OCI-LY1 (cell line): ENCODE results near the gene FAM229B.

ENCODE experiments used
- H2AFZ ChIP-seq: fragments of 200-600 bp; sonication (generic), shearing (Covaris generic); 2 replicates; pipeline ENCODE4 v1.6.0; 2014; ENCODE audit warnings: antibody characterized with exemption, mild to moderate bottlenecking, low read length
- H3F3A ChIP-seq: fragments of 200-600 bp; sonication (generic), shearing (Covaris generic); 2 replicates; pipeline ENCODE4 v1.6.0; 2014; ENCODE audit warnings: mild to moderate bottlenecking, antibody characterized with exemption, low read length, moderate library complexity; ENCODE audit not compliant: insufficient read depth
- H3K27ac ChIP-seq: fragments of 200-600 bp; sonication (generic); 2 replicates; pipeline ENCODE4 v1.5.1; 2014; ENCODE audit warnings: low read length, mixed run types, mild to moderate bottlenecking, low read depth; ENCODE audit not compliant: poor library complexity, severe bottlenecking
- H3K27me3 ChIP-seq: fragments of 200-600 bp; sonication (generic); 2 replicates; pipeline ENCODE4 v1.6.0; 2014; ENCODE audit warnings: antibody characterized with exemption, mild to moderate bottlenecking, low read length, moderate library complexity; ENCODE audit not compliant: insufficient read depth
- H3K36me3 ChIP-seq: fragments of 200-600 bp; sonication (generic); 2 replicates; pipeline ENCODE4 v1.6.1; 2014; ENCODE audit warnings: mild to moderate bottlenecking, antibody characterized with exemption, low read length, moderate library complexity, mixed read lengths; ENCODE audit not compliant: insufficient read depth
- H3K4me1 ChIP-seq: fragments of 200-600 bp; sonication (generic); 2 replicates; pipeline ENCODE4 v1.5.1; 2014; ENCODE audit warnings: mild to moderate bottlenecking, low read length, moderate library complexity; ENCODE audit not compliant: insufficient read depth, severe bottlenecking
- H3K4me2 ChIP-seq: fragments of 200-600 bp; sonication (generic), shearing (Covaris generic); 2 replicates; pipeline ENCODE4 v1.6.1; 2014; ENCODE audit warnings: low read length
- H3K4me3 ChIP-seq: fragments of 200-600 bp; sonication (generic); 2 replicates; pipeline ENCODE4 v1.5.1; 2014; ENCODE audit warnings: low read length, low read depth, mild to moderate bottlenecking, mixed read lengths; ENCODE audit not compliant: poor library complexity, severe bottlenecking
- H3K79me2 ChIP-seq: fragments of 200-600 bp; shearing (Covaris generic); 2 replicates; pipeline ENCODE4 v1.6.1; 2016; ENCODE audit warnings: mixed run types, low read length, mixed read lengths; ENCODE audit not compliant: insufficient read depth
- H3K9ac ChIP-seq: fragments of 200-600 bp; sonication (generic), shearing (Covaris generic); 2 replicates; pipeline ENCODE4 v1.6.1; 2014; ENCODE audit warnings: mild to moderate bottlenecking, low read length, mixed read lengths
- H3K9me2 ChIP-seq: fragments of 200-600 bp; sonication (generic), shearing (Covaris generic); 2 replicates; pipeline ENCODE4 v1.6.1; 2014; ENCODE audit warnings: low read depth, mild to moderate bottlenecking, low read length, mixed read lengths
- H3K9me3 ChIP-seq: fragments of 200-600 bp; shearing (Covaris generic); 2 replicates; pipeline ENCODE4 v1.6.1; 2014; ENCODE audit warnings: low read length, mixed read lengths
- H4K20me1 ChIP-seq: fragments of 200-600 bp; sonication (generic), shearing (Covaris generic); 2 replicates; pipeline ENCODE4 v1.6.0; 2016; ENCODE audit warnings: mild to moderate bottlenecking, low read length; ENCODE audit not compliant: insufficient read depth
- EZH2 ChIP-seq: fragments of 200-600 bp; sonication (generic), shearing (Covaris generic); IDR thresholded peaks from 2 replicates; pipeline ENCODE4 v1.8.0; 2017; ENCODE audit warnings: borderline replicate concordance, mixed run types, mild to moderate bottlenecking, antibody characterized with exemption, low read length, moderate library complexity, mixed read lengths
- TF ChIP-seq, protein P1 (sequence below): fragments of 200-600 bp; sonication (generic), shearing (Covaris generic); IDR thresholded peaks from 2 replicates; pipeline ENCODE4 v1.5.1; 2017; ENCODE audit warnings: mild to moderate bottlenecking, antibody characterized with exemption, low read length, moderate library complexity, mixed read lengths

Gene FAM229B

DNA sequence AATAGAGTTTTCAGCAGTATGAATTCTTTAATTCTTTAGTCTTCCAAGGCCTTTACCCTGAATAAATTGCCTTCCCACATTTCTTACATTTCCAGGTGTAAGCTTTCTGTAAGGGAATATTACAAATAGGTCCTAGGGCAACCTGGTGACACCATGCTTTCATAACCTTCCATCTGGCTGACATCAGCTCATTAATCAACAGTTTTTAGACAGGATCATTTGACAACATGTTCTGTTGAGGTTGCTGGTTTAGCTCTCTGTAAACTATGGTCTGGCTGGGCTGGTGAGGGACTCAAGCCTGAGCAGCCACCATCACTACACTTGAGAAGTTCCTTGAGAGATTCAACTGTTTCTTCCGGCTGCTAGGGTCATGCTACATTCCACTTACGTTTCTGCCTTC lies 19.2 kb downstream of the FAM229B start:
- H3K4me2 ChIP-seq: no peak overlapping the region
- H4K20me1 ChIP-seq: no peaks in the 10 kb centered on the region
- H3F3A ChIP-seq: no peaks in the 10 kb centered on the region
- no peaks in the 10 kb centered on the region for H3K27me3 ChIP-seq
- H3K9ac ChIP-seq: no peak overlapping the region
- H3K4me1 ChIP-seq: no peaks in the 10 kb centered on the region
- no peaks in the 10 kb centered on the region for H3K9me3 ChIP-seq
- no peaks in the 10 kb centered on the region for H3K36me3 ChIP-seq
- no peaks in the 10 kb centered on the region for H3K79me2 ChIP-seq
- H3K4me3 ChIP-seq: no peak overlapping the region
- no peaks in the 10 kb centered on the region for H3K9me2 ChIP-seq
- no peak overlapping the region for H3K27ac ChIP-seq
- no peak overlapping the region for H2AFZ ChIP-seq
- no peak for TF ChIP-seq EZH2
- TF ChIP-seq, protein P1, sequence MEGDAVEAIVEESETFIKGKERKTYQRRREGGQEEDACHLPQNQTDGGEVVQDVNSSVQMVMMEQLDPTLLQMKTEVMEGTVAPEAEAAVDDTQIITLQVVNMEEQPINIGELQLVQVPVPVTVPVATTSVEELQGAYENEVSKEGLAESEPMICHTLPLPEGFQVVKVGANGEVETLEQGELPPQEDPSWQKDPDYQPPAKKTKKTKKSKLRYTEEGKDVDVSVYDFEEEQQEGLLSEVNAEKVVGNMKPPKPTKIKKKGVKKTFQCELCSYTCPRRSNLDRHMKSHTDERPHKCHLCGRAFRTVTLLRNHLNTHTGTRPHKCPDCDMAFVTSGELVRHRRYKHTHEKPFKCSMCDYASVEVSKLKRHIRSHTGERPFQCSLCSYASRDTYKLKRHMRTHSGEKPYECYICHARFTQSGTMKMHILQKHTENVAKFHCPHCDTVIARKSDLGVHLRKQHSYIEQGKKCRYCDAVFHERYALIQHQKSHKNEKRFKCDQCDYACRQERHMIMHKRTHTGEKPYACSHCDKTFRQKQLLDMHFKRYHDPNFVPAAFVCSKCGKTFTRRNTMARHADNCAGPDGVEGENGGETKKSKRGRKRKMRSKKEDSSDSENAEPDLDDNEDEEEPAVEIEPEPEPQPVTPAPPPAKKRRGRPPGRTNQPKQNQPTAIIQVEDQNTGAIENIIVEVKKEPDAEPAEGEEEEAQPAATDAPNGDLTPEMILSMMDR: no peak

- no peaks in the 10 kb centered on the region for H3K36me3 ChIP-seq
- no peaks in the 10 kb centered on the region for H3K79me2 ChIP-seq
- H3K27me3 ChIP-seq: no peaks in the 10 kb centered on the region
- H3K4me3 ChIP-seq: no peak overlapping the region
- TF ChIP-seq, protein P1: no peak
- no peak for TF ChIP-seq EZH2
- no peaks in the 10 kb centered on the region for H3K9me2 ChIP-seq
- no peaks in the 10 kb centered on the region for H3K4me1 ChIP-seq
- no peaks in the 10 kb centered on the region for H4K20me1 ChIP-seq
- H3K9me3 ChIP-seq: no peaks in the 10 kb centered on the region
- H3K4me2 ChIP-seq: no peak overlapping the region
- H3F3A ChIP-seq: no peaks in the 10 kb centered on the region
- H2AFZ ChIP-seq: no peak overlapping the region
- H3K27ac ChIP-seq: no peak overlapping the region
- no peak overlapping the region for H3K9ac ChIP-seq
Measured at GRCh38 chr6:112109262-112109661, 21.9 kb downstream of the FAM229B start.

DNA sequence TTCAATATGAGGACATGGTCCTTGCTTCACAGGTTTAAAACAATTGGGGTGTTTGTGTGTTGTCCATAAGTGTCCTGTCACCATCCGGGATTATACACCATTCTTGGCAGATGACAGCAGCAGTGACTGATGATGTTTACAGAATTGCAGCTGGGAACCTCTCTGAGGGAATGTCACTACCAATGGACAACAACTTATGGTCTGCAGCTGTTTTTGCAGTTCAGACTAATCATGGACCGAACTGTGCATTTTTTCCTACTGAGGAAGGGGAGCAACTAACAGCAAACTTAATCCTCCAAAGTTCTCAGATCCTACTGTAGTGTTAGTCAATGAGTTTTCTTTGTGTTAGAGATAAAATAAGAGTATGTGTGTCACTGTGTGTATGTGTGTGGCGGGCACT lies 26.0 kb downstream of the FAM229B start:
- H3F3A ChIP-seq: no peaks in the 10 kb centered on the region
- no peaks in the 10 kb centered on the region for H3K36me3 ChIP-seq
- no peak overlapping the region for H3K4me3 ChIP-seq
- H3K4me2 ChIP-seq: no peak overlapping the region
- H3K9me2 ChIP-seq: no peaks in the 10 kb centered on the region
- TF ChIP-seq, protein P1: no peak
- no peak for TF ChIP-seq EZH2
- H3K27ac ChIP-seq: no peak overlapping the region
- no peaks in the 10 kb centered on the region for H4K20me1 ChIP-seq
- H3K9ac ChIP-seq: no peak overlapping the region
- no peaks in the 10 kb centered on the region for H3K9me3 ChIP-seq
- H2AFZ ChIP-seq: no peak overlapping the region
- no peaks in the 10 kb centered on the region for H3K79me2 ChIP-seq
- no peaks in the 10 kb centered on the region for H3K4me1 ChIP-seq
- no peaks in the 10 kb centered on the region for H3K27me3 ChIP-seq
